ENCODE measurements around the gene DNAJB6.
A peak's percentile ranks its signal among the peaks of the same experiment; 100 is the strongest.

DNAJB6 gene

DNA sequence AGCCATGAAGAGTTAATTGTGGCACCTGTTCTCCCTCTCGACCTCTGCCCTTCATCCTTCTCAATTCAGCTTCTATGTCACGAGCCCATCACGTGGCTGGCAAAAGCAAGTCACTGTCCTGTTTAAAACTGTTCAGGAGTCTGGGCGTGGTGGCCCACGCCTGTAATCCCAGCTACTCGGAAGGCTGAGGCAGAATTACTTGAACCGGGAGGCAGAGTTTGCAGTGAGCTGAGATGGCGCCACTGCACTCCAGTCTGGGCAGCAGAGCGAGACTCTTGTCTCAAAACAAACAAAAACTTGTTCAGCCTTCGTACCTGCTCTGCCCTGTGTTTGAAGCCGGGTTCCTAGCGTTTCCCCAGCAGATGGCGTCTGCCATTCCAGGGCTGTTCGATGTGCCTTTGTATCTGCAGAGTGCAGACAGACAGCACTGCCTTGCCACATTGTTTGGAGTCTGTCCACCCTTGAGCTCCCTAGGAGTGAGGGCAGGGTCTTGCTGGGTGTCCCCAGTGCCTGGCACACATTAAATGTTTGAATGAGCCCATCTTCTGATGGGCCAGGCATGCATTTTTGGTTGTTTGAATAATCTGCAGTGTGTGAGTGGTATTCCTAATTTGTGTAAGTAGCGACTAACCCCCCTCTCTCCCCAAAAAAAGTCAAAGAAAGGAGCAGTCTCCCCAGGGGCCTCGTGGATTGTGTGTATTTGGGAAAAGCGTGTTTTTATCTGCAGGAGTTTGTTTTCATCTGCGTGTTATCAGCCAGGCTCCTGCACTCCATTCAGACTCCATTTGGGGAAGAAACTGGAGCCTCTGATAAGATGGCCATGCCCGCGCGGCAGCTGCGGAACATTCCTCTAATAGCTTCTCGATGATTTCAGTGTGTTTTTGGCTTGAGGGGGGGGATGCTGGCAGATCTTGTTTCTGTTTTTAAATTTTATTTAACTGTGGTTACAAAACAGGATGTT lies 61.2 kb downstream of the DNAJB6 start:
- H3K4me2 ChIP-seq (ENCODE audit: low read length) = no peak overlapping the region
- no peaks in the 10 kb centered on the region for H3K27me3 ChIP-seq (ENCODE audit: low read depth, low read length)
- H4K20me1 ChIP-seq (ENCODE audit: insufficient read depth, low read length) = no peaks in the 10 kb centered on the region
- TF ChIP-seq EZH2phosphoT487 (IDR thresholded peaks at IDR 0.05; ENCODE audit: low read depth) = no peak
- TF ChIP-seq, protein P1, sequence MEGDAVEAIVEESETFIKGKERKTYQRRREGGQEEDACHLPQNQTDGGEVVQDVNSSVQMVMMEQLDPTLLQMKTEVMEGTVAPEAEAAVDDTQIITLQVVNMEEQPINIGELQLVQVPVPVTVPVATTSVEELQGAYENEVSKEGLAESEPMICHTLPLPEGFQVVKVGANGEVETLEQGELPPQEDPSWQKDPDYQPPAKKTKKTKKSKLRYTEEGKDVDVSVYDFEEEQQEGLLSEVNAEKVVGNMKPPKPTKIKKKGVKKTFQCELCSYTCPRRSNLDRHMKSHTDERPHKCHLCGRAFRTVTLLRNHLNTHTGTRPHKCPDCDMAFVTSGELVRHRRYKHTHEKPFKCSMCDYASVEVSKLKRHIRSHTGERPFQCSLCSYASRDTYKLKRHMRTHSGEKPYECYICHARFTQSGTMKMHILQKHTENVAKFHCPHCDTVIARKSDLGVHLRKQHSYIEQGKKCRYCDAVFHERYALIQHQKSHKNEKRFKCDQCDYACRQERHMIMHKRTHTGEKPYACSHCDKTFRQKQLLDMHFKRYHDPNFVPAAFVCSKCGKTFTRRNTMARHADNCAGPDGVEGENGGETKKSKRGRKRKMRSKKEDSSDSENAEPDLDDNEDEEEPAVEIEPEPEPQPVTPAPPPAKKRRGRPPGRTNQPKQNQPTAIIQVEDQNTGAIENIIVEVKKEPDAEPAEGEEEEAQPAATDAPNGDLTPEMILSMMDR (IDR thresholded peaks at IDR 0.05; ENCODE audit: low read depth, low read length) = peak; percentile 28
- H3K4me3 ChIP-seq (ENCODE audit: low read length) = no peak overlapping the region
- H3K79me2 ChIP-seq (ENCODE audit: low read length) = peaks cover 2% of the 10 kb centered on the region; the same call in 1 of the 2 replicates
- no peaks in the 10 kb centered on the region for H3K9me3 ChIP-seq (ENCODE audit: insufficient read depth, low read length)
- peaks cover 4% of the 10 kb centered on the region for H3K36me3 ChIP-seq (replicated peaks; ENCODE audit: low read depth, low read length)
- no peaks in the 10 kb centered on the region for H3K4me1 ChIP-seq (ENCODE audit: low read length)
- H3K9ac ChIP-seq (ENCODE audit: low read length) = no peak overlapping the region
- no peak overlapping the region for H3K27ac ChIP-seq (ENCODE audit: low read length)
- no peak overlapping the region for H2AFZ ChIP-seq (ENCODE audit: low read depth, low read length)

DNA sequence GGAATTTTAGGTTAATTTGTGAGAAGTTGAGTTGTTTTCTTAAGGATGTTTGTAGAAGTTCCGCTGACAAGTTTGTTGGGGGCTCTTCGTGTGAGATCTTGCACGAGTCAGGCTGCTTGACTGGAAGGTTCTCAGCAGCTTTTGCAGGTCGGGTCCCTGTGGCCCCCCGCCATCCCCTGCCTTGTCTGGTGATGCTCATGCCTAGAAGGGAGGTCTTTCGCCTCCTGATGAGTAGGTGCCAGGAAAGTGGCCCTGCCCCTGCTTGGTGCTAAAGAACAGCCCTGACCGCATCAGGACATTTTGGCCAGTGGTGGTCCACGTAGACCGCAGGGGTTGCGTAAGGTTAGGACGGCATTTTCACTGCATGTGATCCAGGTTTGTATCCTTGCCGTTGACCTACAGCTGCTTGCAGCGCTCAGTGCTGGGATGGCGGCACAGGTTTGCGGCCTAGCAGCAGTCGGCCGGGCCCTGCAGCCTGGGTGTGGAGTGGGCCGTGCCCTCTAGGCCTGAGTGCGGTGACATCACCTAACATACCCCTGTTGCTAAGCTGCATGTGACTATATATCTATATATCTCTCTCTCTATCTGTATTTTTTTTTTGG lies 62.4 kb downstream of the DNAJB6 start:
- H4K20me1 ChIP-seq (ENCODE audit: insufficient read depth, low read length) = no peaks in the 10 kb centered on the region
- TF ChIP-seq, protein P1 (IDR thresholded peaks at IDR 0.05; ENCODE audit: low read depth, low read length) = no peak
- no peak for TF ChIP-seq EZH2phosphoT487 (IDR thresholded peaks at IDR 0.05; ENCODE audit: low read depth)
- no peak overlapping the region for H2AFZ ChIP-seq (ENCODE audit: low read depth, low read length)
- no peak overlapping the region for H3K9ac ChIP-seq (ENCODE audit: low read length)
- no peak overlapping the region for H3K4me3 ChIP-seq (ENCODE audit: low read length)
- H3K4me2 ChIP-seq (ENCODE audit: low read length) = no peak overlapping the region
- H3K27ac ChIP-seq (ENCODE audit: low read length) = no peak overlapping the region
- peaks cover 4% of the 10 kb centered on the region for H3K36me3 ChIP-seq (replicated peaks; ENCODE audit: low read depth, low read length)
- peaks cover 2% of the 10 kb centered on the region; the same call in 1 of the 2 replicates for H3K79me2 ChIP-seq (ENCODE audit: low read length)
- no peaks in the 10 kb centered on the region for H3K4me1 ChIP-seq (ENCODE audit: low read length)
- H3K27me3 ChIP-seq (ENCODE audit: low read depth, low read length) = no peaks in the 10 kb centered on the region
- H3K9me3 ChIP-seq (ENCODE audit: insufficient read depth, low read length) = no peaks in the 10 kb centered on the region

DNA sequence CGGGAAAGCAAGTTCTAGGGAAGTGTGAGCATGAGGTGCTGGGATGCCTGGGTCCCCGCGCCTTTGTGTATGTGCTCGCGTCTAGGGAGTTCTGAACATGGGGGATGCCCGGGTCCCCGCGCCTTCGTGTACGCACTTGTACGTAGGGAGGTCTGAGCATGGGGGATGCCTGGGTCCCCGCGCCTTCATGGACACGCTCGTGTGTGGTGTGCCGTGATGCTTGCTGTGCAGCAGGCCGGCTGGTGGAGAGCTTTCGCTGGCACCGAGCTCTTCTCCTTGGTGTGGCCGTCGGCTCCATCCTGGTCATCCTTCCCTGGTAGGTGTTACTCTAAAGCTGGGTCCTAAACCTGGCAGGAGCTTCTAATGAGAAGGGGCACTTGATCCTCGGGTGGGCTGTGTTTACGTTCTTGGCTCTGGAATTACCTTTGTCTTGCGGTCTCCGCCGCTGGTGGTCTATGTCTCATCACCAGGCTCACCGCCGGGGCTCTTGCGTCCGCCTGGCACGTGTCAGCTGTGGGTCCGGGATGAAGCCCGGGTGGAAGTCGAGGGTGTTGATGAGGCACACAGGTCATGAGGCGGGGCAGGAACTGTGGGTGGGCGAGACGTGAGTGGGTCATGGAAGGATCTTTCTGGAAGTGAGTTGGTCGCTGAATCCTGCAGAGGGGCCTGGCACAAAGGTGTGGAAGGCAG lies 63.5 kb downstream of the DNAJB6 start:
- Histone ChIP-seq H3K79me2 (ENCODE audit: low read length) (no peaks in the 10 kb centered on the region), H3K27ac (ENCODE audit: low read length) (no peak overlapping the region), H3K27me3 (ENCODE audit: low read depth, low read length) (no peaks in the 10 kb centered on the region), H3K4me1 (ENCODE audit: low read length) (no peaks in the 10 kb centered on the region), H3K9me3 (ENCODE audit: insufficient read depth, low read length) (no peaks in the 10 kb centered on the region), H4K20me1 (ENCODE audit: insufficient read depth, low read length) (no peaks in the 10 kb centered on the region), H3K4me3 (ENCODE audit: low read length) (no peak overlapping the region), H3K36me3 (replicated peaks; ENCODE audit: low read depth, low read length) (peaks cover 4% of the 10 kb centered on the region), H3K9ac (ENCODE audit: low read length) (no peak overlapping the region), H2AFZ (ENCODE audit: low read depth, low read length) (no peak overlapping the region), H3K4me2 (ENCODE audit: low read length) (no peak overlapping the region)
- TF ChIP-seq, protein P1 (IDR thresholded peaks at IDR 0.05; ENCODE audit: low read depth, low read length) = no peak
- no peak for TF ChIP-seq EZH2phosphoT487 (IDR thresholded peaks at IDR 0.05; ENCODE audit: low read depth)
